Measurements from ENCODE around the gene METTL24.
"Not testable (repeated sequence)": the region's sequence is repeated elsewhere in the genome, so short reads cannot be mapped to it uniquely, and the experiment has no call there.

METTL24 gene

DNA sequence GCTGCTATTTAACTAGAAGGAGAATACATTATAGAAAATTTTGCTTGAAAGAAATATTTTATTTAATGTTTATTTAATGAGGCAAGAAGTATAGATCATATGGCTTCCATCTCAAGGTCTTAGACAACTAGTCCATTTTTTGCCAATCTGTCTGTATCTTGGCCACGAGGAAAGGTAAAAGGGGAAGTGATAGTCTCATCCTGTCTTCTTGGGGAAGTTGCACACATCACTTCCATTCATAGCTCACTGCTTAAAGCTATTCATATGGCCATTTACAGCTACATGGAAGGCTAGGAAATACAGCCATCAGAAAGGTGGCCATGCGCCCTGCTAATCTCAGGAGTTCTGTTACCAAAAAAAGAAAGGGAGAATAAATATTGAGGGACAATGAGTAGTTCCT lies 50.8 kb downstream of the METTL24 start:
- no peak for DNase-seq

DNA sequence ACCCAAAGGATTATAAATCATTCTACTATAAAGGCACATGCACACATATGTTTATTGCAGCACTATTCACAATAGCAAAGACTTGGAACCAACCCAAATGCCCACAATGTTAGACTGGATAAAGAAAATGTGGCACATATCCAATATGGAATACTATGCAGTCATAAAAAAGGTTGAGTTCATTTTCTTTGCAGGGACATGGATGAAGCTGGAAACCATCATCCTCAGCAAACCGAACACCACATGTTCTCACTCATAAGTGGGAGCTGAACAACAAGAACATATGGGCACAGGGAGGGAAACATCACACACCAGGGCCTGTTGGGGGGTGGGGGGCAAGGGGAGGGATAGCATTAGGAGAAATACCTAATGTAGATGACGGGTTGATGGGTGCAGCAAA lies 52.3 kb downstream of the METTL24 start:
- not testable (repeated sequence) for DNase-seq

DNA sequence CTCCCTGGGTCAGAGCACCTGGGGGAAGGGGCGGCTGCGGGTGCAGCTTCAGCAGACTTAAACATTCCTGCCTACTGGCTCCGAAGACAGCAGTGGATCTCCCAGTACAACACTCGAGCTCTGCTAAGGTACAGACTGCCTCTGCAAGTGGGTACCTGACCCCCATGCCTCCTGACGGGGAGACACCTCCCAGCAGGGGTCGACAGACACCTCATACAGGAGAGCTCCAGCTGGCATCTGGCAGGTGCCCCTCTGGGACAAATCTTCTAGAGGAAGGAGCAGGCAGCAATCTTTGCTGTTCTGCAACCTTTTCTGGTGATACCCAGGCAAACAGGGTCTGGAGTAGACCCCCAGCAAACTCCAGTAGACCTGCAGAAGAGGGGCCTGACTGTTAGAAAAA lies 54.5 kb downstream of the METTL24 start:
- not testable (repeated sequence) for DNase-seq

DNA sequence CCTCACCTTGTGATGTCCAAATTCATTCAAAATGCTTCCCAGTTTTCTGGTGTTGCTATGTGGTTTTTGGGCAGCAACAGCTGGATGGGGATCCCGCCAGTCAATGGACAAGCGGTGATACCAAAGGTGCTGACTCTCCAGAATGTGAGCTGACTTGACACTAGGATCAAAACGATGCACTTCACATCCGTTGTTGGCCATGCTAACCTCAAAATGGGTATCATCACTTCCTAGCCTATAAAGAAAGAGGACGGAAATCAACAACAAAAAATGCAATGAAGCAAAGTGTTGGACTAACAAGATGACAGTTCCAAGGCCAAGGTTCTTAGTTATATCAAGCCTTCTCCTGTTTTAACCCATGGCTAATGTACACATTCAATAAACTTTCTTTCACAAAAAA lies 59.2 kb downstream of the METTL24 start:
- no peak for DNase-seq

DNA sequence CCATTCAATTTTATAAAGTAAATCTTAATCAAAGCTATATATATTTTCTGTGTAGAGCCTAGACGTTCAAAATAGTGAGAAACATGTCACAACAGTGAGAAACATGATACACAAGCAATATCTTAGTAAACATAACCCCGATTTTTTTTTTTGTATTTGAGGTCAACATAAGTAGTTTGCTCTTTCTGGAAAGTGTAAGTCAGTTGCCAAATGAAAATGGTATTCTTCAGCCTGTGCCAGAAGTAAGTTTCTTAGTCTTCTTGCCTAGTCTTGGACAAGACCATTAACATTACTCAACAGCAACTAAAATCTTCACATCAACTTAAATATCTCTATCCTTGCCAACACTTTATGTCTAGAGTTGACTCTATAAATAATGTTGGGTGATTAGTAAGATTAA lies 59.7 kb downstream of the METTL24 start:
- no peak for DNase-seq

DNA sequence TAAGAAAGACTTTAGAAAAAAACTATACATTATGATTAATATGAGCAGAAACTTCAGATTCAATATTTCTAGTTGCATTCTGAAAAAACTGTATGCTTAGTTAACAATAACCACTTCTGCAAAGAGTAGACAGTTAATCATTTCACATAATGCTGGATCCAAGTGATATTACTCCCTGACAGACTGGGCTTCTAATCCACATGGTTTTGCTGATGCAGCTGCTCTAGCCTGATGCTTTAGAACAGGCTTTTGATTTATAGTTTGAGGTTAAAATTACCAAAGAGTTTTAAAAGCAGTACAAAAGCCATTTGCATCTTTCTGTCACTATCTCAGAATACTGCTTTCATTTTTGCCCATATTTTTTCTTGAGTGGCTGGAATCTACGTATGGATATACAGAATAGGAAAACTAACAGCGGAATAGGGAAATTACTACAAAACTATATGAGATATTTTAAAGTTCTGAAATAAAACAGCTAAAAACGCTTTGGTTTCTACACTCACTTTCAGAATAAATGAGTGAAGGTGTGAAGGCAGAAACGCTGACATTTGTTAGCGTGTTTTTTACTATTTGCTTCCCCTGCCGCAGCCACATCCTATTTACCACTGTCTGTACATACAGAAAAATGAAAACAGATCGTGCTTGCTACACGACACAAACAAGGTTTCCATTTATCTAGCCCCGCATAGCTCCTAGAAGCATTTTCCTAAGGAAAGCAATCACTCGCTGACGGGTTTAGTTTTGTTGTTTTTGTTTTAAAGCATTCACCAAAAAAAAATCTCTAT lies 61.7 kb downstream of the METTL24 start:
- DNase-seq, result no peak

DNA sequence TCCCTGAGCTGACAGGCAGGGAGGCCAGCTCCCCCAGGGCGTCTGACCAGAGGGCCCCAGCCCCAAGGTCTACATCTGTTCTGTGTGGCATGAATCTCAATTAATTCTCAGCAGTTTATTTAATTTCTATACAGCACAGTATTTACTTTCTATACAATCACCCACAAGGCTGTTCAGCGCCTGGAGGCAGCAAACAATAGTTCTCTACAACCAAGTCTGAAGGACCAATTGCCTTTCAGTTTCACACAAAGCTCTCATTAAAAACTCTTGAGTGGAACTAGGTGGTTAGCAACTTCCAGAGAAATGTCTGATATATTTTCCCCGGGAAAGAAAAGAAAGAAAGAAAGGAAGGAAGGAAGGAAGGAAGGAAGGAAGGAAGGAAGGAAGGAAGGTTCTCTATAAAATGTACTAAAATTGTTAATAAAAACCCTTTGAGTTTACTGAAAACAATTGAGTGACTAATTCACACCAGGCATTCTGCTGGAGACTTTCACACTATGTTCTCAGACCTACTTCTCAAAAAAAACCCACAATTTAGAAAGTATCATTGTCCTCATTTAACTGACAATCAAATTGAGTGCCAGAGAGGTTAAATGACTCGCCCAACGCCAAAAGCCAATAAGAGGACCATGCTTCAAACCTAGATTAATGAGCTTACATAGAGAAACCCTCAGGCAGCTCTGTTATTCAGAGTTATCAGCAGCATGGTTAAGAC lies 62.5 kb downstream of the METTL24 start:
- no peak for DNase-seq

DNA sequence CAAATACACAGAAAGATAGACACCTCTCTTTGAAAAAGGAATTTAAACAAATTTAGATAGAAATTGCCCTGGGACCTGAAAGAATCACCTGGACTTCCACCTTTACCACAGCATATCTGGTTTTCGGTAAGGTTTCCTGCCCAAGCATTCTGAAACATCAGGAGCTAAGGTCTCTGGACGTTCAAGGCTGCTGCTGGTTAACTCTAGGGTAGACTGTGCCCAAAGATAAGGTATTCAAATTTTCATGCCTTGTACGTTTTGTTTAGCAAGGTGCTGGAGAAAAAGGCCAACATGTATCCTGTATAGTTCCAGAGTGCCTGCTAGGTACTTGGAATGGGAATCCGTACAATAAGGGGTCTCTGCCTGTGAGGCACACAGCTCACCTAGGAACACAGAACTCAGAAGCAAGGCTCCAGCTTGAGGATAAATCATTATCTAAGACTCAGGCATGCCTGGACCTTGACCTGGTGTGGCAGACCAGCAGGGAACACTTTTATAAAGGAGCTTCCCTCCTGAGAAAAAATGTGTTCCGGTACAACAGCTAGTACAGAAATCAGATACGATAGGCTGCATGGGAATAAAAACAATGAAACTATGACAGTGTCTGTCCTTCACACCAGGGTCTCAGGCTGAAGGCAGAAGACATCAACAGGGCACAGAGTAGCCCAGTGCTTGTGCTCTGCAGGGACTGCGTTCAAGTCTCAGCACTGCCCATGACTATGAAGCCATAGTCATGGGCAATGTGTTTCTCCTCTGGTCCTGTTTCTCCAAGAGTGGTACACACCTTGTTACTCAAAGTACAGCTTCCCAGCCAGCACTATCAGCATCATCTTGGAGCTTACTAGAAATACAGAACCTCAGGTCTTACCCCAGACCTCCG lies 70.4 kb downstream of the METTL24 start:
- DNase-seq, result no peak

DNA sequence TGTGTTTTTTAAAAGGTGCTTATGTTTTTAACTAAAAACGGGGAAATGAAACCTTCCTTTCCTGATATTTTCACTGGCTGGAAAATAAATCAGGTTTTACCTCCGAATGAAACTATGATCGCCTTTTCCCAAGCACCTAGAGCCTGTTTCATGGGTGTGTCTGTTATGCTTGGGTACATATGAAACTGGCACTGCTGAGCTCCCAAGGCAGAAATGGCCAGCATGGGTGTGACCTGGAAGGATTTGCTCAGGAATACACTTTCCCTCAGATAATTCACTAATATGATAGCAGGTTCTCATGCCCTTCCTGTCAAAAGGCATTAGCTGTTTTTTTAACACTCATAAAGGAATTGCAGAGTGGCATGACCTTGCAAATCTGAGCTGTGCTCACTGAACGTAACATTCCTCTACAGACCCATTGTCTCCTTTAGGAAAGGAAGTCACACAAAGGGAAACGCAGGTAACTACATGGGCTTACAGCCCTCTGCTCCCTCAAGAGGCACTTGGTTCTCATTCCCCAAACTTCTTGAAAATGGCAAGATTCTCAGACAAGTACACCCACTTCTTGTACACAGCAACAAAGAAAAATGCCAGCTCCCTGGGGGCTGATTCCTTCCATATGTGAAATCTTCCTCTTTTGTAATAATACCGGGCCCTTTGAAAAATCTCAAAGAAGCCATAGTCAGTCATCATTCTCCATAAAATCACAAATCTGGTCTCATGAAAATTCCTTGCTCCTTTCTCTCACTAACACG lies 72.7 kb downstream of the METTL24 start:
- DNase-seq, result no peak

DNA sequence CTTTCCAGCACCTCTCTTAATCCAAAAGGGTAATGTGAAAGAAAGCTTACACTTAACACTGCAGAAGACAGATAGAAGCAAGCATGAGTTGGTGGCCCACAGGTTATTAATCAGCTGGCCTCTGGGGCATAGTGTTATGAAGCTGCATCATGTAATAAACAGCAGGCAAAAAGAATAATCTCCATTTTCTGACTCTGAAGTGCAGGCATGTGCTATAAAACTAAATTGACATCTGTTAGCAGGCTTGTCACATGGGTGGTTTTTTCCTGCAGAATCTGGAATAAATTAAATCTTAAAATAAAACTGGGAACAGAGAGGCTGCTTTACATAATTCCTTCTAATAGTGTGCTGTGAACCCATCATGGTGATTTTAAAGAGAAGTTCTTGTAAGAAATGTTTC lies 73.3 kb downstream of the METTL24 start:
- DNase-seq, result no peak

DNA sequence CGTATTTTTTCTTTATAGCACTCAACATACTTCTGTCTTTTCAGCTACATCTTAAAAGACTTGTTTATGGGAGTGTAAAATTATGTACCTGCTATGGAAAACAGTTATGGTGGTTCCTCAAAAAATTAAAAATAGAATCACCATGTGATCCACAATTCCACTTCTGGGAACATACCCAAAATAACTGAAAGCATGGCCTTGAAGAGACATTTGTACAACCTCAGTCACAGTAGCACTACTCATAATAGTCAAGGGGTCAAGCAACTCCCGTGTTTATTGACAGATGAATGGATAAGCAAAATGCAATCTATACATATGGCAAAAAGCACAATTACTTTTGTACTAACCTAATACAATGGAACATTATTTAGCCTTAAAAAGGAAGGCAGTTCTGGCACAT lies 74.5 kb downstream of the METTL24 start:
- DNase-seq, result no peak

DNA sequence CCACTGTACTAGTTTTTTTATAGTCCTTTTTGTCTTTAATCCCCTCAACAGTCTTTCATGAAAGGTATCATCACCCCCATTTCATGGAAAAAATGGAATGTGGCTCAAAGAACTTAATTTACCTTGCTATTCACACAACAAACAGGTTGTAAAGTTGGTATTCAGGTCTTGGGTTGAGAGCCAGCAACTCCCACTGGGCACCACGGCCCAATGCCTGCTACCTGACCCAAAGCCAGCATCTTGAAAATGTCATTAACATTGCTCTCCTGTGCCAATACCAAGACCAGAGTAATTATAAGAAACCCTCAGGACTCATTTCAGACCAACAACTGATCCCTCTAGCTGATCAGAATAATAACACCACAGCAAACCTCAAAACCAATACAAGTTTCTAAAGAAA lies 75.7 kb downstream of the METTL24 start:
- DNase-seq, result no peak

DNA sequence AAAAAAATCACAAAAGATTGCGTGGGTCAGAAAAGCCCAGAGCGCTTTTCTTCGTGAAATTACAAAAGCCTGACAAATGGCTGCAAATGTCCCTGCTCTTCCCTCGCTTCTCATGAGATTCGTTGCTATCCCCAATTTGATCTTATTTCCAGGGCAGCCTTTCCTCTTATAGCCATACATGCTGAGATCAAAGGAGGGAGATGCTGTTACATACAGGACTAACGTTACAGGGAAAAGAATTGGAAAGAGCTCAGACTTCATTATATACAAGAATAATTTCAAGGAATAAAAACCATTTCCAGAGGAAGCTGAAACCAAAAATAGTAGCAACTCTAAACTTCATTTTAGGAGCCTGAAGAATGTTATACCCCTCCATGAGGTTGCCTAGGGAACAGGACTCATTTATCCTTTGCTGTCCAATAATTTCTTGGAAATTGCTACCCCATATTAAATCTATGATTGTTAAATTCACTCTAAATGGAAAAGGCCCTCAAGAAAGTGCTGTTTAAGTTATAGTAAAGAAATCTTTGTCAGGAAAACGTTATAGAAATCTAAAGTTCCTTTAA lies 81.0 kb downstream of the METTL24 start:
- DNase-seq, result no peak

DNA sequence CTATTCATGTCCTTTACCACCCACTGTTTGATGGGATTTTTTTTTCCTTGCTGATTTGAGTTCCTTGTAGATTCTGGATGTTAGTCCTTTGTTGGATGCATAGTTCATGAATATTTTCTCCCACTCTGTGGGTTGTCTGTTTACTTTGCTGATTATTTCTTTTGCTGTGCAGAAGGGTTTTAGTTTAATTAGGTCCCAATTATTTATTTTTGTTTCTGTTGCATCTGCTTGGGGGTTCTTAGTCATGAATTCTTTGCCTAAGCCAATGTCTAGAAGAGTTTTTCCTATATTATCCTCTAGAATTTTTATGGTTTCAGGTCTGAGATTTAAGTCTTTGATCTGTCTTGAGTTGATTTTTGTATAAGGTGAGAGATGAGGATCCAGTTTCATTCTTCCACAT lies 85.4 kb downstream of the METTL24 start:
- not testable (repeated sequence) for DNase-seq

DNA sequence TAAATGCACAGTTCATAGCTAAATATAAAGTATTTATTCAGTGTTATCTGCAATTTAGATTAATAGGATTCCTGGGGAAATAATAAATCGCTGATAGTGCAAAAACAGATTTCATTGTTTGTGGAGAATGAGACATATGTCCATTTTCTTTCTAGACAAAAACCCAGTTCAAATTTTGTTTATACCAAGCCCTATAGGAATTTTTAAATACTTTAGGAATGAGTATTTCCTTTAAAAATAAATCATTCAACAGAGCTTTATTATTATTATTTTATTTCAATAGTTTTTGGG lies 86.5 kb downstream of the METTL24 start:
- no peak for DNase-seq

DNA sequence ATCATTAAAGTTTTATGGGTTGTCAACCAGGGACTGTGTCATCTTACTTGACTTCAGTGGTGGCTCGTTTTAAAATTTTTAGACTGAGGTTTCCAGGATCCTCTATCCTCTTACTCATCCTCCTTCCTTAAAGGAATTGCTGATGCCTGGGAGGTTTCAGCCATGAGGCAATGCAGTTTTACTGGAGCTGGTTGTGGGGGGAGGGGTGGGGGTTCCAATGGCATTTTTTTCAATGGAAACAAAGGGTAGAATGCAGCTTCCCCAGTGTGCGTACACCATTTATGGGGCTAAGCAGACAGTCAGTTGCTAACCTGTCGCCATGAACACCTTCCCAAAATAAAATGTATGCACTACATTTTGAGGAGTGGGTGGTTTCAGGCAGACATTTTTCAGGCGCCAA lies 88.0 kb downstream of the METTL24 start:
- no peak for DNase-seq

DNA sequence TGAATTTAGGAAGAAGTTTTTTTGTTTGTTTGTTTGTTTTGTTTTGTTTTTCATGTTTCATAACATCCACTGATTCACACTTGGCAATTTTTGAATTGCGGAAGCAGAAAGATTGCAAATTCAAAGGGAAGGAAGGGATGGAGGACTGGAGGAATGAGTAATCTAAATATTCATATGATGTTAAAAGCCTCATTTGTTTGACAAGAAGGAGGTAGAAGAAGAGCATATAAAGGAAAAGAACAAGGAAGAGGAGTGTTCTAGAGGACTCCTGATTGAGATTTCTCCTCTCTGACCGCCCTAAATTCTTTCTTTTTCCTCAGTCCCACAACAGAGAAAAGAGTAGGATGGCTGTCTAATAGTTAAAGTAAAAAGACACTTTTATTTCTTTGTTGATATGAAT lies 88.5 kb downstream of the METTL24 start:
- DNase-seq, result no peak

DNA sequence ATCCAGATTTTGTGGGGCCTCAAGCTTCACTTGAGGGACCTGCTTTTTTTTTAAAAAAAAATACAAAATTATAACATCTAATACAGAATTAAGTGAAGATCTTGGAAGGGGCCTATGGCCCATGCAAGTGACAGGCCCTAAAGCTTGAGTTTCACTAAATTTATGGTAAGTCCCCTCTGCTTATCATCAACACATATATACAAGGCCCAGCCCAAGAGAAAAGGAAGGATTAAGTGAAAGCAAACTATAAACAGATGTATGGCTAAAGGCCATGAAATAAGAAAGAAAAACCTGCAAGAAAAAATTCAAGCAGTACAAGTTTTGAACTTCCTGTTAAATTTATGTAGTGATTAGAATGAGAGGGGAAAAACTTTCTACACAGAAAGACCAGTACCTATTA lies 91.2 kb downstream of the METTL24 start:
- no peak for DNase-seq

DNA sequence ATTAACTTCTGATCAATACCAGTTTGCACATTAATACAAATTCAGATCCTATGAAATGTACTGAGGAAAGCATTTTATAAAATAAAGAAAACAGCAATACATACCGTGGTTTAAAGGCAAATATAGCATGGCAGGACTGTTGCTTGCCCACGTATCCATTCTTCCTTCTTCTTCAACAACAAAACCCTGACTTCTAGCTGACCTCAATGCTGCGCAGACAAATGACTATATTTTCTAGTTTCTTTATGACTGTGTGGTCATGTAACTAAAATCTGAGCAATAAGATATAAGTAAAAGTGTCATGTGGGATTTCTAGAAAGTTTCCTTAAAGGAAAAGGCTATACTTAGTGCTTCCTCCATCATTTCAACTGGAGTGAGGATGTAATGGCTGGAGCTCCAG lies 92.9 kb downstream of the METTL24 start:
- DNase-seq, result no peak

DNA sequence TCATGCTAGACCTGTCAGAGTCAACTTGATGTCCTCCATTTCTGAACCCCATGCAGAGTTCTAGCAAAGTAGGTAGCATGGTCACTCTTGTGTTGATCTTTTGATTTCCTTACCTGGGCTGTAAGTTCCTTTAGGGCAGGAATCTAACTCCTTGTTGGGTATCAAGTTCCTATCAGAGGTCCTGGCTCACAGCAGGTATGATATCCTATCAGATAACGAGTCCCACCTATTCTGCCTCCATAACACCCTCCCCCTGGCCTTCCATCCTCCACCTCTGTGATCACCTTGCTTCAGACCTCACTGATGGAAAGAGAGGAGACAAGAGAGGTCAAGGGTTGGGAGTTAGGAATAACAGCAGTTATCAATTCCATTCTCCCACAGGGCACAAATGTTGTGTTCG lies 101.8 kb downstream of the METTL24 start:
- no peak for DNase-seq

DNA sequence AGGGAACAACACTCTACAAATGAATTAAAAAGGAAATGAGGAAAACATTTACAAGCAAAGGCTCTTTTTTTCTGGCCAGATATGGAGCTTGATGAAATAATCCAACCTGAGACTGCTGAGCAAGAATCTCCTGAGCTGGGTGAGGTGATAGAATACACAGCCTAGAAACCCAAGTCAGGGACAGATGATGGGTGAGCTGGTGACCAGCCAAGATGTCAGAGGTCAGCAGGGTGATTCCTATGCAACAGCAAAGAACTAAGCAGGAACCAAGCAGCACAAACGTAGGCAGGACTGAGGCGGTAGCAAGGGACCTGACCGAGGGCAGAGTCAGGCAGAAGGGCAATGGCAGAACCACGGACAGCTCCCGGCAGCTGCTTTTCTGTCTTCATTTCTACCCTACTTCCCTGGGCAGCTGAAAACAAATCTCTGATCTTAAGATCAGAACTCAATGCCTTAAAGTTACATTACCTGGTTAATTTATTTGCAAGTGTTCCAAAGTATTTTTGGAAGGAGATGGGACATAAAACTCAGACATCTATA lies 102.9 kb downstream of the METTL24 start:
- DNase-seq, result no peak

DNA sequence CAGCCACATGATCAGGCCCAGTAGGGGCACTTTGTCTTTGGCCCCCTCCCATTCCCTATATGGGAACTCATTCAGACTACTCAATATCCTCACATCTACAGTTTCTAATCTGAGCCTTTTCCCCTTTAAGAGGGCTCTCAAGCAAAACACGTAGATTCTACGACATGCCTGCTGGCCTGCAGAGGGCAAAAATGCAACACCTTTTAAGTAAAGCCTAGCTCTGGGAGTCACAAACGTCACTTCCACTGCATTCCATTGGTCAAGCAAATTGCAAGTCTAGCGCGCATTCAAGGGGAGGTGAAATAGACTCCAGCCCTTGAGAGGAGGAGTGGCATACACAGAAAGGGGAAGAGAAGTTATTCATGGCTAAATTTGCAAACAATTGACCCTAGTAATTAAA lies 107.3 kb downstream of the METTL24 start:
- DNase-seq, result no peak

DNA sequence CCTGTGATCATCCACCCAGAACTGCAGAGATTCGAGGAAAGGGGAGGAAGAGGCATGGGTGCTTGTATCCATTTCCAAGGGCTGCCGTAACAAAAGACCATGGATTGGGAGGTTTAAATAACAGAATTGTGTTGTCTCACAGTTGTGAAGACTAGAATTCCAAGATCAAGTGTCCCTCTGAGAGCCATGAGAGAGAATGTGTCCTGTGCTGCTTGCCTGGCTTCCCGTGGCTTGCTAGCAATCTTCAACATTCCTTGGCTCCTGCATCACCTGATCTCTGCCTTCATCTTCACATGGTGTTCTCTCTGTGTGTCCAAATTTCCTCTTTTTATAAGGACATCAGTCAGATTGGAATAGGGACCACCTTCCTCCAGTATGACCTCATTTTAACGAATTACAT lies 108.1 kb downstream of the METTL24 start:
- DNase-seq, result no peak
